ENCODE measurements around the gene CNTNAP5.

Gene CNTNAP5

GRCh38 chr2:124586210-124586609, 561.1 kb downstream of the CNTNAP5 start:
- no peak overlapping the region for H3K4me3 ChIP-seq (ENCODE audit: low read length)
- DNase-seq (ENCODE audit: low read depth) = no peak
- no peak for TF ChIP-seq CTCF (conservative IDR thresholded peaks at IDR 0.05; ENCODE audit: low read depth, low read length)

- no peak for DNase-seq (ENCODE audit: low read depth)
- no peak overlapping the region for H3K4me3 ChIP-seq (ENCODE audit: low read length)
- no peak for TF ChIP-seq CTCF (conservative IDR thresholded peaks at IDR 0.05; ENCODE audit: low read depth, low read length)
Observed at GRCh38 chr2:124586835-124587234, 561.7 kb downstream of the CNTNAP5 start.

GRCh38 chr2:124589971-124590370, 564.9 kb downstream of the CNTNAP5 start:
- no peak for TF ChIP-seq CTCF (conservative IDR thresholded peaks at IDR 0.05; ENCODE audit: low read depth, low read length)
- no peak overlapping the region for H3K4me3 ChIP-seq (ENCODE audit: low read length)
- DNase-seq (ENCODE audit: low read depth) = no peak

GRCh38 chr2:124602759-124603158, 577.7 kb downstream of the CNTNAP5 start:
- DNase-seq (ENCODE audit: low read depth) = no peak
- TF ChIP-seq CTCF (conservative IDR thresholded peaks at IDR 0.05; ENCODE audit: low read depth, low read length) = no peak
- H3K4me3 ChIP-seq (ENCODE audit: low read length) = no peak overlapping the region

GRCh38 chr2:124604940-124605339, 579.9 kb downstream of the CNTNAP5 start:
- H3K4me3 ChIP-seq (ENCODE audit: low read length) = no peak overlapping the region
- no peak for TF ChIP-seq CTCF (conservative IDR thresholded peaks at IDR 0.05; ENCODE audit: low read depth, low read length)
- DNase-seq (ENCODE audit: low read depth) = no peak

- H3K4me3 ChIP-seq (ENCODE audit: low read length) = no peak overlapping the region
- DNase-seq (ENCODE audit: low read depth) = no peak
- TF ChIP-seq CTCF (conservative IDR thresholded peaks at IDR 0.05; ENCODE audit: low read depth, low read length) = no peak
Observed at GRCh38 chr2:124607679-124608078, 582.6 kb downstream of the CNTNAP5 start.

- DNase-seq (ENCODE audit: low read depth) = no peak
- no peak overlapping the region for H3K4me3 ChIP-seq (ENCODE audit: low read length)
- TF ChIP-seq CTCF (conservative IDR thresholded peaks at IDR 0.05; ENCODE audit: low read depth, low read length) = no peak
Observed at GRCh38 chr2:124609667-124610066, 584.6 kb downstream of the CNTNAP5 start.
